Measurements from ENCODE around the gene RAE1.

- TF ChIP-seq, protein P1, sequence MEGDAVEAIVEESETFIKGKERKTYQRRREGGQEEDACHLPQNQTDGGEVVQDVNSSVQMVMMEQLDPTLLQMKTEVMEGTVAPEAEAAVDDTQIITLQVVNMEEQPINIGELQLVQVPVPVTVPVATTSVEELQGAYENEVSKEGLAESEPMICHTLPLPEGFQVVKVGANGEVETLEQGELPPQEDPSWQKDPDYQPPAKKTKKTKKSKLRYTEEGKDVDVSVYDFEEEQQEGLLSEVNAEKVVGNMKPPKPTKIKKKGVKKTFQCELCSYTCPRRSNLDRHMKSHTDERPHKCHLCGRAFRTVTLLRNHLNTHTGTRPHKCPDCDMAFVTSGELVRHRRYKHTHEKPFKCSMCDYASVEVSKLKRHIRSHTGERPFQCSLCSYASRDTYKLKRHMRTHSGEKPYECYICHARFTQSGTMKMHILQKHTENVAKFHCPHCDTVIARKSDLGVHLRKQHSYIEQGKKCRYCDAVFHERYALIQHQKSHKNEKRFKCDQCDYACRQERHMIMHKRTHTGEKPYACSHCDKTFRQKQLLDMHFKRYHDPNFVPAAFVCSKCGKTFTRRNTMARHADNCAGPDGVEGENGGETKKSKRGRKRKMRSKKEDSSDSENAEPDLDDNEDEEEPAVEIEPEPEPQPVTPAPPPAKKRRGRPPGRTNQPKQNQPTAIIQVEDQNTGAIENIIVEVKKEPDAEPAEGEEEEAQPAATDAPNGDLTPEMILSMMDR (IDR thresholded peaks at IDR 0.05): no peak
- TF ChIP-seq POLR2A (IDR thresholded peaks at IDR 0.05) (no peak), POLR2AphosphoS5 (IDR thresholded peaks at IDR 0.05) (no peak)
Observed at GRCh38 chr20:57402206-57403125, 51.4 kb downstream of the RAE1 start.

All from breast epithelium (tissue), 3 donors.